HG03378 (cell line): ENCODE results near the gene YWHAB.
"Not testable (repeated sequence)": the region's sequence is repeated elsewhere in the genome, so short reads cannot be mapped to it uniquely, and the experiment has no call there.

Experiments
- ATAC-seq: cut with Tn5 transposase; IDR thresholded peaks from one replicate; pipeline ENCODE4 v1.9.1; 2021; ENCODE audit warnings: mild to moderate bottlenecking, moderate library complexity; ENCODE audit not compliant: unreplicated experiment

The YWHAB gene

DNA sequence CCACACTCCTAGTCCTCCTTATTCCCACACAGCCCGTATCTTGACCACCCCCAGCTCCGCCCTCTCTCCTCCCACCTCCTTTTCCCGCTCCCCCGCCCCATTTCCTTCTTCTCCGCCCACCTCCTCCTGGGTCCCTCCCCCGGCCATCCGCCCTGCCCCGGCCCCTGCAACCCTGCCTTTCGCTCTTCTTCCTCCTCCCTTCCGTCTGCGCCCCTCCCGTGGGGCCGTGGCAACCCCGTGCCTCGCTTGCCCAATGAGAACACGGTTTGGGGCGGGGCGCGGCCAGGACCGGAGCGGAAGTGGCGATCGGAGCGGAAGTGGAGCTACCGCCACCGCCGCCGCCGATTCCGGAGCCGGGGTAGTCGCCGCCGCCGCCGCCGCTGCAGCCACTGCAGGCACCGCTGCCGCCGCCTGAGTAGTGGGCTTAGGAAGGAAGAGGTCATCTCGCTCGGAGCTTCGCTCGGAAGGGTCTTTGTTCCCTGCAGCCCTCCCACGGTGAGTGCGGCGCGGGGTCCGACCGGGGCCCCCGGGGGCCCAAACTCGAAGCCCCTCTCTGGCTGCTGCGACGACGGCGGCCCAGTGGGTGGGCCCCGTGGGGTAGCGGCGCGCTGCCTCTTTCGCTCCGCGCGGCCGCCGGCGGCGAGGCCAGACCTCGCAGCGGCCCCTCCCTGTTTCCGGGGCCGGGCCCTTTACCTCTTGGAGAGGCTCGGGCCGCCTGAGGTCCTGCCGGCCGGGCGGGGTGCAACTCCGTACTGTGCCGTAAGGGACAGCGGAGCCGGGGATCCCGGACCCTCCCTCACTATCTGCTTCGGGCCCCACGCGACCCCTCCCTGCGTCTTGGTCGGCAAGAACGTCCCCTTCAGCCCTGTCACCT lies at the start of gene YWHAB:
TSS of gene YWHAB (plus strand) at position 314 of the 874 bp plus-strand sequence. CDS start 15,829 bp downstream, outside the sequence.
- peak; percentile 58 for ATAC-seq

DNA sequence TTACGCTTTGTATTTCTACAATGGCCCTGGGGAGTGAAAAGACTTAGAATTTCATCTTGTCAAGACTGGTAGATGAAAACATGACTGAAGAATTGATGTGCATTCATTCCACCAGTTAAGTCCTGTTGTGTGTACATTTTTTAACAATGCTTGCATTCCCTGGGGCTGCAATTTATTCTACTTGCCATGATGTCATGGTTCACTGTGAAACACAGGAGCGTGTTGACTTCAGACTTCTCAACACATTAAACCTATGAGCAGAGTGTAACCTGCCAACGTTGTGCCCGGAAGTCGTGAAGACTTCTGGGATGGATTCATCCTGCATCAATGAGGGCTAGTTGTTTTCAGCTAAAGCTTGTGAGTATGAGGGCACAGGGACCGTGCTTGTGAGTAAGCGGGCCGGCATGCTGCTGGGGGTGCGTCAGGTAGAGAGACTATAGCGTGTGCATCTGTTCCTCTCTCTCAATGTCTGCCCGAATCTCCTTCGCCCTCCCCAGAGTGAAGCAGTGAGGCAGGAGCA lies 48.8 kb upstream of the YWHAB start:
- no peak for ATAC-seq

DNA sequence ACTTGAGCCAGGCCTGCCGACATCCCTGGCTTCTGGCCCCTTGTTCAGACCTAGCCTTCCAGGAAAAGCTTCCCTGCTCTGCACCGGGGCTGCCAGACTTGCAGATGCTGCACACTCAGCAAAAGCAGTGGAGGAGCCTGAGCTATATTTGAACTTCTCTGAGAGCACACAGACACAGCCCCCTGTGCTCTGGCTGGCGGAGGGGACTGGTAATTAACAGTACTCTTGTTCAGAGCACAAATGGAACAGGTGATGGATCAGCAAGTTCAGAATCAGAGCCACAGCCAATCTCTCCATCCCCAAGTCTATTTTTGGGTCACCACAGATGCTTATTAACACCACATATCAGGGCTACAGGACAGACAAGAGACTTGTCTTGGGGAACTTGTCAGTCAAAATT lies 47.6 kb upstream of the YWHAB start:
- no peak for ATAC-seq

DNA sequence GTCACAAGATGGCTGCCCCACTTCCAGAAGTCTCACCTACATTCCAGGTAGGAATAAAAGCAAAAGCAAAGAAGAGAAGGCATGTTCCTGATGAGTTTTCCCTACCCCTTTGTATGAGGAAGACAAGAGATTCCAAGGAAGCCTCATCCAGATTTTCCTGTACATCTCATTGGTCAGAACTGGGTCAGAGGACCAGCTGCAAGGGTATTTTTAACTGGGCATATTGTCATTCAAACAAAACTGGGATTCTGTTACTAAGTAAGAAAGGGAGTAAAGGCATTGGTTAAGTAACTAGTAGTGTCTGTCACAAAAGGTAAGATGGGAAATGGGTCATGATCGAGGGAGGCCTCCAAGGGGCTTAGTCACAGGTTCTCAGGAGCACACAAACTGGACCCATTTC lies 47.0 kb upstream of the YWHAB start:
- no peak for ATAC-seq

DNA sequence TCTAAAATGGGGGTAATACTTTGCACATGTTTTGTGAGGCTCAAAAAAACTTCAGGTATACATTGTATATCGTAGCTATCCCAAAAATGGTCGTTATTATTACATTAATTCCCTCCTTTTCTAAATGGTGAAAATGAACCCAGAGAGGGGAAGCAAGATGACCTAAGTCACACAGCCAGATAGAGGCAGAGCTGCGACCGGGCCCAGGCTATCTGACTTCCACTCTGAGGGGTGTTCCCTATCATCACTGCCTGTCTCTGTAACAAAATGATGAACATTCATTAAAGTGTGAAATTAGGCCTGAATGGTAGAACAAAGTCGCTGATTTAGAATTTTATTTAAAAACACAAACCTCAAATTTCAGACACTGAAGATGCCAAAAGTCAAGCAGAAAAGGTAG lies 46.0 kb upstream of the YWHAB start:
- no peak for ATAC-seq

DNA sequence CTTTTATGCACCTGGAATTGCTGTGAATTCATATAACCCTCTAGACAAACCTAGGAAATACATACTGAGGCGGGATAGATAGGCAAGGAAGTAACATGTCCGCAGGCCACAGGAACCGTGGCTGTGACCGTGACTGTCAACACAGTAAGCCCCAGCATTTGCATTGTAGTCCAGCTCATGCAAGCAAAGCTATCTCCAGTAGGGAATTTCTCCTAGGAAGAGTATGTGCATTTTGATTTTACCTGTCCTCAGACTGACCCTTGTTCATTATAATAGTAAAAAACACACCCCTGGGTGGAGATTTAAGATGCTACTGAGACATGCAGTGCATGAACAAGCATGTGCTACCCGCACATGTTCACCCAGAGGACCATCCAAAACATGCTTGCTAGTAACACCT lies 44.7 kb upstream of the YWHAB start:
- no peak for ATAC-seq

DNA sequence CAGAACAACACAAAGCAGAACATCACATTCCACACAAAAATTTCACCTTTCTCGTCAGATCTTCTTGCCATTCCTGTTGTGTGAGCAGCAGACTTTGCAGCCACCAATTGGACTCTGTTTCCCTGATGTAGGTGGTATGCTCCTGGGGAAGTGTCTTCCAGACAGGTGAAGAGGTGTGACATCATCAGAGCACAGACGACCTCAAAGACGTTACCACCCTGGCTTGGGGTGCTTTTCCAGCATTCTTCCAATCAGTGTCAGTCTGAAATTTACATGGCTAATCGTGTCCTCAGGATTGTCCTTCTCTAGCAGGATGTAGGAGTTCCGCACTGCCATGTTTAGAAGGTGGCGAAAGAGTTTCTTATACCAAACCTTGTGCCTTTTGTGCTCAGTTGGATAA lies 43.5 kb upstream of the YWHAB start:
- ATAC-seq, result no peak

DNA sequence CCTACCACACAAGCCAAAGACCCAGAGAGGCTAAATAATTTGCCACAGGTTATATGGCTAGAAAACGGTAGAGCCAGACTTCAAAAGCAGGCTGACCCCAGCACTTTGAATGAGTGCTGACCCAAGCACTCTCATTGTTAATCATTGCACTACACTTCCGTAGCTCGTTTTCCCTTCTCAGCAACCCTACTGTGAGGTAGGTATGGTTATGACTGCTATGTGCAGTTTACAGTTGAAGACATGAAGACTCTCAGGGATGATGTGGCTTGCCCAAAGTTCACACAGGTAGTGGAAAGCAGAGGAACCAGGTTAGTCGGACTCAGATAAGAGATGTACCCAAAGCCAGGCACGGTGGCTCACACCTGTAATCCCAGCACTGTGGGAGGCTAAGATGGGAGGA lies 41.6 kb upstream of the YWHAB start:
- ATAC-seq, result no peak

DNA sequence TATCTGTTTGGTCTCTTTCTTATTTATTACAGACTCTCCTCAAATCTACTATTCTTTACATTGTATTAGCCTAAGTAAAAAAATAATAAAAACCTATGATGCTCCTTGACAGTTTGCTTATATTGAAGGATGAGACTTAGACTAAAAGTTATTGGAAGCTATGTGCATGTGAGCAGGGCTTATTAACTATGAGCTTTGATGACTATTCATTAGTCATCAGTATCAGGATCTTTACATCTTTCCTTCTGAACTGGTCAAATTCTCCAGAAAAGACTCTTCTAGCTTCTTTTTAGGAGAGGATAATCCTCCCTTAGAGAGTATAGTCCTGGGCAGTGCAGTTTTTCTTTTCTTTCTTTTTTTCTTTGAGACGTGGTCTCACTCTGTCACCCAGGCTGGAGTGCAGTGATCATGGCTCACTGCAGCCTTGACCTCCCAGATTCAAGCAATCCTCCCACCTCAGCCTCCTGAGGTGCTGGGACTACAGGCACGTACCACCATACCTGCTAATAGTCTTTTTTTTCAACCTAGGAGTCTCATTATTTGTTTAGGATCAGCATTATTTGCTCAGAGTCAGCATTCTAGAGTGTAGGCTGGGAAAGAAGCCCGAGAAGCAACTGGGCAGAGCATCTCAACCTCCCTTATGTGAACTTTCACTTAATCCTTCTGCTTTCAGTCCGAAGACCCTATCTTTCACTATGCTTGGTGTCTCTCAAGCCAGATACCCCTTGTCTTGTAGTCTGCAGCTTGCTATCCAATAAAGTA lies 37.1 kb upstream of the YWHAB start:
- no peak for ATAC-seq

DNA sequence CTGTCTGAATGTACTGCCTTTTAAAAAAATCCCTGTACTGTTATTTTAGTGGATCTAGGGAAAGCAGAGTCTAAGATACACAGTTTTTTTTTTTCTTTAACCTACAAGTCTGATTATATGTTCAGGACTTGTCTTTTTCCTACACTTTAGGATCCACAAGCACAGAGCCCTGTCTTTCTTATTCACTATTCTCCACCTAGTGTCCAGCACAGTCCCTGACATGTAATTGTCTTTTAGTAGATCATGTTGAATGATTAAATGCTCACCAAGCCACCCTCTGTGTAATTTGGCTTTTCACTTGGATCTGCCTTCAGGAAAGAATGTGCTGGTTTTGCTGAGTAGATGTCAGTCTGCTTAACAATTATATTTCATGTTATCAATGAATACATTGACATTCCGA lies 35.8 kb upstream of the YWHAB start:
- no peak for ATAC-seq

DNA sequence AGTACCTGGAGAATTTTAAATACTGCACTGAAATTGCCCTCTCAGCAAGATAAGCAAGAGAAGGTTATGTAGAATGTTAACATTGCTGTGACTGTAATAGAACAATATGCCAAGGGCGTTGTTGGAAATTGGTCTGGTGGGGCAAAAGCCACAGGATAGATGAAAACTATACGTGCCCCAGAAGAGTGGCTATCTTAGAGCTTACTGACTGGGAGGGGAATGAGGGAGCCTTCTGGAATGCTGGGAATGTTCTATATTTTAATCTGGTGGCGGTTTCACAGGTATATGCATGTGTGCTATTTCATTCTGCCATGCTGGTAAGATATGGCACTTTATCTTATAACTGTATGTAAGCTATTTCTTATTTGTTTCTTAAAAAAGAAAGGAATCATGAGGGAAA lies 35.2 kb upstream of the YWHAB start:
- ATAC-seq, result no peak

DNA sequence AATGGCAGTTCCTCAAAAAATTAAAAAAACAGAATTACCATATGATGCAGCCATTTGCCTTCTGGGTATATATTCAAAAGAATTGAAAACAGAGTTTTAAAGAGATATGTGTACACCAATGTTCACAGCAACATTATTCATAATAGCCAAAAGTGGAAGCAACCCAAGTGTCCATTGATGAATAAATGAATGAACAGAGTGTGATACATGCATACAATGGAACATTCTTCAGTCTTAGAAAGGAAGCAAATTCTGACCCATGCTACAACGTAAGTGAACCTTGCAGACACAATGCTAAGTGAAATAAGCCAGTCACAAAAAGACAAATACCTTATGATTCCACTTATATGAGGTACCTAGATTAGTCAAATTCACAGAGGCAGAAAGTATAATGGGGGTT lies 34.7 kb upstream of the YWHAB start:
- ATAC-seq, result no peak

DNA sequence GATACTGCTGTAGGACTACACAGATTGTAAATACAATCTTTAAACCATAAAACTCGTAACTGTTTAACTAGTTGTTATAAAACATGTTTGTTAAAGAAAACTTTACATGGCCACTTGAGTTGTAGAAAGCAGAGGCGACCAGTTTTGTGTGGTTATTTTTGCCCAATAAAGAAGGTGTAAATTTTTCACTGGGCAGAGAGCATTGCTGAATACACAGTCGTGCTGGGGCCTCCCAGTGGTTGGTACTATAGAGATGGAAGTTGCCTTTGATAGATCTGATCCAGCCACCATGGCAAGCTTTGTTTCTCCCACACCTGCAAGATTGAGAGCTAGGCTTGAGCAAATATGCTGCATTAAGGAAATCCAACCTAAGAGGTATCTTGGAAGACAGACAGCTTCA lies 34.0 kb upstream of the YWHAB start:
- no peak for ATAC-seq

DNA sequence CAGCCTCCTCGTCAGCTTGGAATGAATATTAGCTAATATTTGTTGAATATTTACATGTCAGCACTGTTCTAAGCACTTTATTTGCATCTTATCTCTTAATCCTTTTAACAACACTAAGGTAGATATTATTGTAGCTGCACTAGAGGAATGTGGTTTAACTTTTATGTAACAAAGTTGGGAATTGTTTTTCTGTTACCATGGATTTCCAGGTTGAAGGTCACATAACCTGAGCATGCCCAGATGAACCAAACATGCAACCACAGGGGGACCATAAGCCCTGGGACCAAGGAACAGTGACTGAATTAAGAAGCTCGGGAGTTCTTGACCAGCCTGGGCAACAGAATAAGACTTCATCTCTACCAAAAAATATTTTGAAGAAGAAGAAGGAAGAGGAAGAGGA lies 29.1 kb upstream of the YWHAB start:
- no peak for ATAC-seq

DNA sequence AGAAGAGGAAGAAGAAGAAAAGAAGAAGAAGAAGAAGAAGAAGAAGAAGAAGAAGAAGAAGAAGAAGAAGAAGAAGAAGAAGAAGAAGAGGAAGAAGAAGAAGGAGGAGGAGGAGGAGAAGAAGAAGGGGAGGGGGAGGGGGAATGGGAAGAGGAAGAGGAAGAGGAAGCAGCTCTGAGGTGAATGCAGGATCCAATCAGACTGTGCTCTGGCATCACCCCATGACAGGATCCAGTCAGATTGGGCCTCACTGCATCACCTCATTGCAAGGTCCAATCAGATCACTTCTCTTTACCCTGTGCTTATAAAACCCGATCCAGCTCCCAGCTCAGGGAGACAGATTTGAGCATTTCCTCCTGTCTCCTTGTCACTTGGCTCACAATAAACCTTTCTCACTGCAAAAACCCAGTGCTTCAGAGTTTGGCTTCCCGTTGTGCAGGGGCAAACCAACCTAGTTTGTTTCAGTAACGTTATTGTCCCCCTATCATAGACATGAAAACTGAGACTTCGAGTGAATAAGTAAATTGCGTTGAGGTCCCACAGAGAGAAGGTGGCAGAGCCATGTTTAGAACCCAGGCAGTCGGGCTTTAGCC lies 28.6 kb upstream of the YWHAB start:
- ATAC-seq, result no peak

DNA sequence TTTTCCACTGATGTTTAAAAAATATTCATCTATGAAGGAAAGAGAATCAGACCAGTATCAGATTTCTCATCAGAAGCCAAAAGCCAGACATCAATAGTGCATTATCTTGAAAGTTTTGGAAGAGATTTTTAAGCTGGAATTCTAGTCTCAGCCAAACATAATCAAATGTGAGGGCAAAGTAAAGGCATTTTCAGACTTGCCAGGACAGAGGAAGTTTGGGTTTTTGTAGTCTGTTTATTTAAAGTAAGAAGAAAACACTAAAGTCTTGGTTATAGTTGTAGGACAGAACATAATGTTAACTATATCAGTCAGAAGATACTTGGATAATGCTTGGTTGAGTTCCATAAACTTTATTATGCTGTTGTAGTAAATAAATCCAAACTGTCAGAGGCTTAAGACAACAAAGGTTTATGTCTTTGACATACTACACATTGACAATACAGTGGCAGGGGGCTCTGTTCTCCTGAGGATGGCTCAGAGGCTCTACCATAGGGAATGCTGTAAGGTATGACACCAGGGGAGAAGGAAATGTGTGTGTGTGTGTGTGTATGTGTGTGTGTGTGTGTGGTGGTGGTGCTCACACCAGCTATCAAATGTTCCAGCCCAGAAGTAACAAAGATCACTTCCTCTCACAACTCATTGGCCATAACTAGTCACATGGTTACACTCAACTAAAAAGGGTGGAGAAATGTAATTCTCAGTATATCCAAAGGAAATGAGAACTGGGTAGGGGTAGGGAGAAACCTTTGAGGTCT lies 26.7 kb upstream of the YWHAB start:
- no peak for ATAC-seq

DNA sequence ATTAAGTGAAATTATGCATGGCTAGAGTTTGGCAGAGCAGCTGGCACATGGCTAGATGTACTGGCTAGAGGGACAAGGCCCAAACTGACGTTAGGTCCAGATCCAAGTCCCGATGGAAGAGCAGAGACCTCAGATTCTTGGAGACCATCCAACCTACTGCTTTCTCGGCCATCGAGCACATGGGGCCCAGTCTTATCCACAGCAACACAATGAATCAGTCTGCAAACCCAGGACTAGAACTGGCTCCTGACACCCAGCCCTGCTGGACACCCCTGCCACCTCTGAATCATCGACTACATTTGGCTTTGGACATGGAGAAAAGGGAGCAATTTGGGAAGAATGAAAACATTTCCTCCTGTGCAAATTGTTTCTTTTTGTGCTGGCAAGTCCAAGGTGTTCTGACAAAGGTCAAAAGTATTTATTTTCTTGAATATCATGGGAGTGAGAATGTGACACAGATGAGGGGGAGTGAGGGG lies 23.9 kb upstream of the YWHAB start:
- ATAC-seq, result no peak

DNA sequence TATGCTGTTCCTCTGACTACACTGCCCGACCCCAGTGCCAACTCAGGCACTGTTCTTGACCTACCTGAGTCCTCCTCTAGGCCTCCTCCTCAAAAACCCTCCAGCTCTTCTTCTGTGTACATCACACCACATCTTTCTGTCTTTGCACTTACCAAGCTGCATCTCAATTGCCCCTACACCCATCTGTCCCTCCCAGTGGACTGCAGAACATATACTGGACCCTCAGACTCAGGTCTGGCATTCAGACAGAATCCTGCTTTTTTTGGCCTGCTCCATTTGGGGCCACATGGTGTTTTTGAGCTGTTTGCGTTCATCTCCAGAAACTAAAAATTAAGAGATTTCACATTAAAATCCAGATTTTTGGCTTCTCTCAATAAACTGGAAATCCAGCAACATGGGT lies 23.2 kb upstream of the YWHAB start:
- ATAC-seq, result no peak

DNA sequence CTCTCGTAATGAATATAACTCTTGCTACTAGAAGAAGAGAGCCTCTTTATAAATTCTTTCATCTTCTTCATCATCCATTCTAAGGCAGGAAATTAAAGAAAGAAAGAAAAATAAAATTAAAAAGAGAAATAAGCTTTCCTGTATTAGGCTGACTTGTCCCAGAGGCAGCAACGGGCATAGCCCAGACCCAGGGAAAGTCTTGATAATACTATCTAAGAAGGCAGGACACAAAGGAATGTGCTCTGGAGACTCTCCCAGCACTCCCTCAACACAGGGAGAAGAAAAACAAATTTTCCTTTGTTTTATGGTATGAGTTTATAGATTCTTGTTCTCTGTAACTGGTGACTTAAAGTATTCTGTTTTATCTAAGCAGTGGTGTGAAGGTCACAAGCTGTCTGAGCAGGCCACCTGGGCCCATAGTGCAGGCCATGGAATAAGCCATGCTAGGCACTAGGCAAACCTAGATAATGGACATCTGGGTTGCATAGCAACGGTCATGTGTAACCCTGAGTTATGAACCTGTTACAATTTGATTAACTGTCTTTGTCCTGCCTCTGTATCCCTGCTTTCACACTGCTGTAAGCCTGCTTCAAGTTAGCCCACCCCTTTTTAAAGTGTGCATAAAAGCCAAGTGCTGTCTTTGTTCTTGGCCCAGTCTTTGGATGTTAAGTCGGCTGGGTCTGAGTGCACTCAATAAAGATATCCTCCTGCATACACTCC lies 22.0 kb upstream of the YWHAB start:
- ATAC-seq, result not testable (repeated sequence)

DNA sequence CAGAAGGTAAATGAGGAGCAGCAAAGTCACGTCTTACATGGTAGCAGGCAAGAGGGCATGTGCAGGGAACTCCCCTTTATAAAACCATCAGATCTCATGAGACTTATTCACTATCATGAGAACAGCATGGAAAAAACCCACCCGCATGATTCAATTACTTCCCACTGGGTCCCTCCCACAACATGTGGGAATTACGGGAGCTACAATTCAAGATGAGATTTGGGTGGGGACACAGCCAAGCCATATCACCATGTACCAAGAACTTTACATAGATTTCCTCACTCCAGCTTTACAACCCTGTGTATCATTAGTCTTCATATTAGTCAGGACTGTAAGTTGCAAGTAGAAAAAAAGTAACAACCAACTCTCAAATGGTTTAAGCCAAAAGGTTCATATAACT lies 21.0 kb upstream of the YWHAB start:
- not testable (repeated sequence) for ATAC-seq
